ENCODE results near the gene RPS6KA1.

DNA sequence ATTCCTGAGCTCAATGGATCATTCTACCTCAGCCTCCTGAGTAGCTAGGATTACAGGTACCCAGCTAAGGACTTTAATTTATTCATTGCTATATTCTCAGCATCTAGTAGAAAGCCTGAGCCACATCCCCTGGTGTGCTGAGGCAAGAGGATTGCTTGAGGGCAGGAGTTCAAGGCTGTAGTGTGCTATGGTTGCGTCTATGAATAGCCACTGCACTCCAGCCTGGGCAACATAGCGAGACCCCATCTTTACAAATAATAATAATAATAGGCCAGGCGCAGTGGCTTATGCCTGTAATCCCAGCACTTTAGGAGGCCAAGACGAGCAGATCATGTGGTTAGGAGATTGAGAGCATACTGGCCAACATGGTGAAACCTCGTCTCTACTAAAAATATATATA, 3.3 kb upstream of the RPS6KA1 start:
- TF ChIP-seq, protein P1, sequence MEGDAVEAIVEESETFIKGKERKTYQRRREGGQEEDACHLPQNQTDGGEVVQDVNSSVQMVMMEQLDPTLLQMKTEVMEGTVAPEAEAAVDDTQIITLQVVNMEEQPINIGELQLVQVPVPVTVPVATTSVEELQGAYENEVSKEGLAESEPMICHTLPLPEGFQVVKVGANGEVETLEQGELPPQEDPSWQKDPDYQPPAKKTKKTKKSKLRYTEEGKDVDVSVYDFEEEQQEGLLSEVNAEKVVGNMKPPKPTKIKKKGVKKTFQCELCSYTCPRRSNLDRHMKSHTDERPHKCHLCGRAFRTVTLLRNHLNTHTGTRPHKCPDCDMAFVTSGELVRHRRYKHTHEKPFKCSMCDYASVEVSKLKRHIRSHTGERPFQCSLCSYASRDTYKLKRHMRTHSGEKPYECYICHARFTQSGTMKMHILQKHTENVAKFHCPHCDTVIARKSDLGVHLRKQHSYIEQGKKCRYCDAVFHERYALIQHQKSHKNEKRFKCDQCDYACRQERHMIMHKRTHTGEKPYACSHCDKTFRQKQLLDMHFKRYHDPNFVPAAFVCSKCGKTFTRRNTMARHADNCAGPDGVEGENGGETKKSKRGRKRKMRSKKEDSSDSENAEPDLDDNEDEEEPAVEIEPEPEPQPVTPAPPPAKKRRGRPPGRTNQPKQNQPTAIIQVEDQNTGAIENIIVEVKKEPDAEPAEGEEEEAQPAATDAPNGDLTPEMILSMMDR (IDR thresholded peaks at IDR 0.05): no peak
- TF ChIP-seq POLR2A (IDR thresholded peaks at IDR 0.05): no peak
